NT2/D1 (cell line): ENCODE results near the gene SAYSD1.

Source experiments
- DNase-seq: peaks from one replicate; pipeline ENCODE4 v3.0.0-alpha.2; 2011; ENCODE audit warnings: low read depth, low spot score
- H3K27me3 ChIP-seq: 2 replicates; pipeline ENCODE4 v1.6.0; 2011; ENCODE audit warnings: mild to moderate bottlenecking; ENCODE audit not compliant: insufficient read length, insufficient read depth
- H3K36me3 ChIP-seq: 2 replicates; pipeline ENCODE4 v1.6.1; 2011; ENCODE audit warnings: mild to moderate bottlenecking, low read length, mixed read lengths; ENCODE audit not compliant: insufficient read depth, insufficient read length
- H3K4me1 ChIP-seq: 2 replicates; pipeline ENCODE4 v1.5.1; 2011; ENCODE audit not compliant: insufficient read depth, insufficient read length
- H3K4me3 ChIP-seq: 2 replicates; pipeline ENCODE4 v1.5.1; 2011; ENCODE audit warnings: low read depth; ENCODE audit not compliant: insufficient read length
- H3K9ac ChIP-seq: 2 replicates; pipeline ENCODE4 v1.6.0; 2011; ENCODE audit warnings: low read depth; ENCODE audit not compliant: insufficient read length
- H3K9me3 ChIP-seq: 2 replicates; pipeline ENCODE4 v1.5.1; 2011; ENCODE audit warnings: mild to moderate bottlenecking, low read length; ENCODE audit not compliant: insufficient read depth
- SUZ12 ChIP-seq: IDR thresholded peaks from 2 replicates; pipeline ENCODE4 v1.6.1; 2011; ENCODE audit not compliant: insufficient read length, insufficient read depth; ENCODE audit errors: extremely low read depth
- YY1 ChIP-seq: IDR thresholded peaks from 2 replicates; pipeline ENCODE4 v1.6.1; 2011; ENCODE audit not compliant: insufficient read length, insufficient read depth
- ZNF274 ChIP-seq: IDR thresholded peaks from 2 replicates; pipeline ENCODE4 v1.6.1; 2011; ENCODE audit warnings: mild to moderate bottlenecking, low read depth, low read length

The SAYSD1 gene

GRCh38 chr6:39060467-39061160 lies 54.4 kb downstream of the SAYSD1 start:
- Histone ChIP-seq H3K9ac (no peak overlapping the region), H3K9me3 (no peaks in the 10 kb centered on the region), H3K36me3 (no peaks in the 10 kb centered on the region), H3K4me3 (no peak overlapping the region), H3K4me1 (no peaks in the 10 kb centered on the region), H3K27me3 (no peaks in the 10 kb centered on the region)
- TF ChIP-seq ZNF274 (no peak), YY1 (no peak), SUZ12 (no peak)
- no peak for DNase-seq

- TF ChIP-seq ZNF274 (no peak), YY1 (no peak), SUZ12 (no peak)
- DNase-seq: no peak
- Histone ChIP-seq H3K9me3 (no peaks in the 10 kb centered on the region), H3K9ac (no peak overlapping the region), H3K27me3 (no peaks in the 10 kb centered on the region), H3K4me3 (no peak overlapping the region), H3K4me1 (no peaks in the 10 kb centered on the region), H3K36me3 (no peaks in the 10 kb centered on the region)
These were observed 55.3 kb downstream of the SAYSD1 start for GRCh38 chr6:39059496-39060310.

GRCh38 chr6:39058471-39059147 lies 56.4 kb downstream of the SAYSD1 start:
- TF ChIP-seq YY1: no peak
- no peak for TF ChIP-seq SUZ12
- TF ChIP-seq ZNF274: no peak
- no peak for DNase-seq
- no peaks in the 10 kb centered on the region for H3K27me3 ChIP-seq
- no peak overlapping the region for H3K9ac ChIP-seq
- no peaks in the 10 kb centered on the region for H3K36me3 ChIP-seq
- no peak overlapping the region for H3K4me3 ChIP-seq
- H3K9me3 ChIP-seq: no peaks in the 10 kb centered on the region
- peaks cover 1% of the 10 kb centered on the region for H3K4me1 ChIP-seq

- Histone ChIP-seq H3K9ac (no peak overlapping the region), H3K36me3 (no peaks in the 10 kb centered on the region), H3K4me3 (no peak overlapping the region), H3K27me3 (no peaks in the 10 kb centered on the region), H3K4me1 (peaks cover 3% of the 10 kb centered on the region), H3K9me3 (no peaks in the 10 kb centered on the region)
- TF ChIP-seq ZNF274: no peak
- no peak for TF ChIP-seq YY1
- no peak for TF ChIP-seq SUZ12
- no peak for DNase-seq
These were observed 57.5 kb downstream of the SAYSD1 start for GRCh38 chr6:39057251-39058155.

GRCh38 chr6:39056681-39057080 lies 58.3 kb downstream of the SAYSD1 start:
- Histone ChIP-seq H3K9me3 (no peaks in the 10 kb centered on the region), H3K36me3 (no peaks in the 10 kb centered on the region), H3K9ac (no peak overlapping the region), H3K4me3 (no peak overlapping the region), H3K4me1 (peaks cover 3% of the 10 kb centered on the region), H3K27me3 (no peaks in the 10 kb centered on the region)
- no peak for TF ChIP-seq ZNF274
- TF ChIP-seq YY1: no peak
- no peak for TF ChIP-seq SUZ12
- no peak for DNase-seq

GRCh38 chr6:39056191-39056590 lies 58.8 kb downstream of the SAYSD1 start:
- H3K4me1 ChIP-seq: peaks cover 3% of the 10 kb centered on the region
- DNase-seq: no peak
- TF ChIP-seq YY1 (no peak), ZNF274 (no peak), SUZ12 (no peak)

More at GRCh38 chr6:39056191-39056590, 58.8 kb downstream of the SAYSD1 start:
- Histone ChIP-seq H3K9ac (no peak overlapping the region), H3K4me3 (no peak overlapping the region), H3K36me3 (no peaks in the 10 kb centered on the region), H3K27me3 (no peaks in the 10 kb centered on the region), H3K9me3 (no peaks in the 10 kb centered on the region)
